Left lung (tissue), 10 donors: ENCODE results near the gene CMPK1. TPM values are rescaled to one million over a fixed set of nuclear protein-coding genes. Genes with fewer than 3 reads are reported as not detected.
A peak's percentile ranks its signal among the peaks of the same experiment; 100 is the strongest.

Experiments used
- ATAC-seq: fragments of 200-7000 bp; cut with Tn5 transposase; one replicate; pipeline ENCODE4 v1.9.1; 2020; ENCODE audit warnings: moderate library complexity
- DNase-seq, 4 donors: peaks; one replicate each; pipeline ENCODE4 v3.0.0-alpha.2; 2013 to 2020
- H3K27ac ChIP-seq, 2 donors: fragments of 200-600 bp; sonication (generic) in 1 of 2; one replicate each; pipeline versions ENCODE4 v1.5.0 to v1.8.0; 2020 to 2021
- H3K27me3 ChIP-seq, 2 donors: fragments of 200-600 bp; sonication (generic) in 1 of 2; one replicate each; pipeline versions ENCODE4 v1.5.0 to v1.8.0; 2020 to 2021
- H3K36me3 ChIP-seq, 2 donors: fragments of 200-600 bp; sonication (generic) in 1 of 2; one replicate each; pipeline versions ENCODE4 v1.5.0 to v1.8.0; 2020 to 2021
- H3K4me1 ChIP-seq, 2 donors: fragments of 200-600 bp; one replicate each; pipeline ENCODE4 v1.8.0; 2021
- H3K4me3 ChIP-seq, 2 donors: fragments of 200-600 bp; sonication (generic) in 1 of 2; one replicate each; pipeline versions ENCODE4 v1.5.0 to v1.8.0; 2020 to 2021; ENCODE audit warnings: mild to moderate bottlenecking in 1 of 2
- H3K9me3 ChIP-seq, 2 donors: fragments of 200-600 bp; sonication (generic) in 1 of 2; one replicate each; pipeline versions ENCODE4 v1.5.0 to v1.8.0; 2020 to 2021
- intact Hi-C, 2 donors: fragments of 100-400 bp; cut with DNase I; formaldehyde crosslinking; loops; one replicate each; pipeline versions ENCODE4 v1.11.2 to v1.14.2; 2022
- polyA plus RNA-seq, 6 donors: library from polyadenylated mRNA; unstranded; fragments of 120-200 nt; gene quantifications; one replicate each; pipeline ENCODE4 v1.2.1, GENCODE V29; 2013; ENCODE audit not compliant: insufficient read length in 6 of 6
- total RNA-seq, 2 donors: library from RNA; stranded (reverse); fragmentation: NEBNext Ultra II Directional; extraction: Animal tissue kit (Norgen Biotek cat#: 25700); gene quantifications; one replicate each; pipeline ENCODE4 v1.2.1, GENCODE V29; 2021
- TF ChIP-seq, protein P1 (sequence below), 2 donors: fragments of 200-600 bp; sonication (generic) in 1 of 2; IDR thresholded peaks; one replicate each; pipeline versions ENCODE4 v1.5.0 to v1.8.0; 2021; ENCODE audit warnings: antibody characterized with exemption in 2 of 2
- donor health status: DM: no; HTN: yes; CAD: no.
- donor health status: DM: no; HTN: no; CAD: no.

The CMPK1 gene
- total and polyA plus RNA-seq, 8 donors, result 76.2 to 128 (median 94.6) TPM

DNA sequence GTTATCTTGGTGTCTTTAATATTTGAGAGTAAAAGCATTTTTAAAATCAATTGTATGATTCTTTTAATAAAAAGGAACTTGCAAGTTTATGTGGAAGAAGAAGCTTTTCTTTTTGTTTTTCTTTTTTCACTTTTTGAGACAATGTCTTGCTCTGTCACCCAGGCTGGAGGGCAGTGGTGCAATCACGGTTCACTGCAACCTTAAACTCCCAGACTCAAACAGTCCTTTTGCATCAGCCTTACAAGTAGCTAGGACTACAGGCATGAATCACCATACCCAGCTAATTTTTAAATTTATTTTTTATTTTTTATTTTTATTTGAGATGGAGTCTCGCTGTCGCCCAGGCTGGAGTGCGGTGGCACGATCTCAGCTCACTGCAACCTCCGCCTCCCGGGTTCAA, 34.1 kb downstream of the CMPK1 start:
- peaks cover 0 to 40% of the 10 kb centered on the region in 2 donors for H3K36me3 ChIP-seq
- intact Hi-C loops, result no loop called here
- H3K4me1 ChIP-seq, result no peaks in the 10 kb centered on the region
- TF ChIP-seq, protein P1, sequence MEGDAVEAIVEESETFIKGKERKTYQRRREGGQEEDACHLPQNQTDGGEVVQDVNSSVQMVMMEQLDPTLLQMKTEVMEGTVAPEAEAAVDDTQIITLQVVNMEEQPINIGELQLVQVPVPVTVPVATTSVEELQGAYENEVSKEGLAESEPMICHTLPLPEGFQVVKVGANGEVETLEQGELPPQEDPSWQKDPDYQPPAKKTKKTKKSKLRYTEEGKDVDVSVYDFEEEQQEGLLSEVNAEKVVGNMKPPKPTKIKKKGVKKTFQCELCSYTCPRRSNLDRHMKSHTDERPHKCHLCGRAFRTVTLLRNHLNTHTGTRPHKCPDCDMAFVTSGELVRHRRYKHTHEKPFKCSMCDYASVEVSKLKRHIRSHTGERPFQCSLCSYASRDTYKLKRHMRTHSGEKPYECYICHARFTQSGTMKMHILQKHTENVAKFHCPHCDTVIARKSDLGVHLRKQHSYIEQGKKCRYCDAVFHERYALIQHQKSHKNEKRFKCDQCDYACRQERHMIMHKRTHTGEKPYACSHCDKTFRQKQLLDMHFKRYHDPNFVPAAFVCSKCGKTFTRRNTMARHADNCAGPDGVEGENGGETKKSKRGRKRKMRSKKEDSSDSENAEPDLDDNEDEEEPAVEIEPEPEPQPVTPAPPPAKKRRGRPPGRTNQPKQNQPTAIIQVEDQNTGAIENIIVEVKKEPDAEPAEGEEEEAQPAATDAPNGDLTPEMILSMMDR (IDR thresholded peaks at IDR 0.05), result no peak
- no peak for DNase-seq
- no peak overlapping the region for H3K27ac ChIP-seq
- no peak for ATAC-seq
- no peaks in the 10 kb centered on the region for H3K9me3 ChIP-seq
- no peak overlapping the region for H3K4me3 ChIP-seq
- no peaks in the 10 kb centered on the region for H3K27me3 ChIP-seq

DNA sequence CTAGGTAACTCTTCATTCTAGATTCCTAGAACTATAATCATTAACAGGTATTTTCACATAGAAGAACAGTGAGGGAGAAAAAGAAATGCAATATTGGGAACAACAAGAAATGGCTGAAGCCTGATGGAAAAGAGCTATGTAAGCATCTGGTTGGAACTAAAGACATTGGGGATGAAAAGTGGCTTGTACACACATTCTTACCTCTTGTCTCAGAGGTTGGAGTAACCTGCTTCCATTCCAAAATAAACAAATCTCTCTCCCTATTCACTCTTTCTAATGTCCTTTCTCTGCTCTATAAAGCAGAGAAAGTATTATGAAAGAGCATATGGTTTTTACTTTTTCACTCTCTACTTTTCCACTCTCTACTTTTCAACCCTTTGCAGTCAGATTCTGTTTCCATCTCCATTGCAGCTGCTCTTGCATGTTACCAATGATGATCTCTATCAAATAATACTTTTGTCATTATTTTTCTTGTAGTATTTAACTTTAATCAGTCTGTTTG, 37.5 kb downstream of the CMPK1 start:
- H3K36me3 ChIP-seq, result peaks cover 0 to 74% of the 10 kb centered on the region in 2 donors
- no peak overlapping the region for H3K27ac ChIP-seq
- intact Hi-C loops, result no loop called here
- H3K9me3 ChIP-seq, result no peaks in the 10 kb centered on the region
- TF ChIP-seq, protein P1 (IDR thresholded peaks at IDR 0.05), result no peak
- H3K27me3 ChIP-seq, result no peaks in the 10 kb centered on the region
- no peak overlapping the region for H3K4me3 ChIP-seq
- ATAC-seq (no peak), DNase-seq (no peak)
- no peaks in the 10 kb centered on the region for H3K4me1 ChIP-seq

DNA sequence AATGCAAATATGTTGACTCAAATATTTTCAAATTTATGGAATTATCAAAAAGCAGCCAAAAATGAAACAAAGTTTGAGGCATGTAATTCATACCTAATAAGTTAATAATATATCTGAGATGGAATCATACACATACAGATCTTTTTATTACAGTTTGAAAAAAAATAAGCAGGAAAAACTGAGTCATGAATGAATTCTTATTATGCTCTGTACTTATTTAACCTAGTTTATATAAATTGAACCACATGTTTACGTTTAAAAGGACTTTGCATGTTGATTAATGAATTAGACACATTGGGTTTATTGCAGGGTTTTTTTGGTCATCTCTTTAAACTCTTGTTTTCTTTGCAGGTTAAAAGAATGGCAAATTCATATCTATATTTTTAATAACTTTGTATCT, 40.9 kb downstream of the CMPK1 start:
- Histone ChIP-seq H3K4me1 (no peaks in the 10 kb centered on the region), H3K36me3 (peaks cover 0 to 79% of the 10 kb centered on the region in 2 donors), H3K27ac (no peak overlapping the region), H3K4me3 (no peak overlapping the region), H3K9me3 (no peaks in the 10 kb centered on the region), H3K27me3 (no peaks in the 10 kb centered on the region)
- ATAC-seq (no peak), DNase-seq (no peak)
- TF ChIP-seq, protein P1 (IDR thresholded peaks at IDR 0.05), result no peak
- intact Hi-C loops, result no loop called here

DNA sequence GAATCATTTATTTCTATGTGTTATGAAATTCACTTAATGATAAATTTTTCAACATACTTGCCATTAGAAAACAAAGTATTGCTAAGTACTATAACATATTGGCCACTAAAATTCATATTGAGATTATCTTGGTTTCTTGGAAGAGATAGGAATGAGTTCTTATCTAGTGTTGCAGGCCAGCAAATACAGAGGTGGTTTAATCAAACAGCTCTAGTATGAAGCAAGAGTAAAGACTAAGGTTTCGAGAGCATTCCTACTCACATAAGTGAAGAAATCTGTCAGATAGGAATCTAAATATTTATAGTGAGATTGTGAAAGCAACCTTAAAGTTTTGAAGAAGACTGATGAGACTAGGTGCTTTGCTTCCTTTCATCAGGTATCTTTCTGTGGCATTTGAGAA, 44.6 kb downstream of the CMPK1 start:
- H3K27ac ChIP-seq, result no peak overlapping the region
- intact Hi-C loops, result no loop called here
- H3K27me3 ChIP-seq, result no peaks in the 10 kb centered on the region
- H3K4me3 ChIP-seq, result no peak overlapping the region
- H3K36me3 ChIP-seq, result peaks cover 0 to 74% of the 10 kb centered on the region in 2 donors
- H3K9me3 ChIP-seq, result no peaks in the 10 kb centered on the region
- ATAC-seq (peak; percentile 75), DNase-seq (no peak)
- no peaks in the 10 kb centered on the region for H3K4me1 ChIP-seq
- TF ChIP-seq, protein P1 (IDR thresholded peaks at IDR 0.05), result no peak

DNA sequence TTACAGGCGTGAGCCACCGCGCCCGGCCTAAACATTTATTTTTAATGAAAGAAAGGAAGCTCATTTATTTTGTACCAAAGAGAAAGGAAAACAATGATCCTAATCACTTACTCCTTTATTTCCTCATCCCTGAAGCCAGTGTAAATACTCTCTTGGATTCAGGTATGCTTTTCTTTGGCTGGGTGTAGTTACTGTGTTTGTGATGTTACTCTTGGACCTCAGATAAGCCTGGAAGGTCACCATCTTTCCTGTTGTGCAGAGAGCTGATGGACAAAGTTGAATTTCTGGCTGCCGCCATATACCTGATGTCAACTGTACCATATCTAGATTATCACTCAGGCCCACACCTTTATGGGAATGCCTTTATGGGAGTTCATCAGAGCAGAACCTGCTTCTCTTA, 47.1 kb downstream of the CMPK1 start:
- intact Hi-C loops, result no loop called here
- DNase-seq (no peak), ATAC-seq (no peak)
- TF ChIP-seq, protein P1 (IDR thresholded peaks at IDR 0.05), result no peak
- Histone ChIP-seq H3K9me3 (no peaks in the 10 kb centered on the region), H3K27ac (no peak overlapping the region), H3K36me3 (peaks cover 0 to 53% of the 10 kb centered on the region in 2 donors), H3K4me3 (no peak overlapping the region), H3K4me1 (no peaks in the 10 kb centered on the region), H3K27me3 (no peaks in the 10 kb centered on the region)
